DMS153 treated with DMSO at 0.1 percent for 48 hours (cell line): ENCODE results near the gene ADARB2.

Experiments used
- DNase-seq: peaks from one replicate; lab custom pipeline; 2025; ENCODE audit not compliant: unreplicated experiment; lab: John Stamatoyannopoulos, UW

The ADARB2 gene

DNA sequence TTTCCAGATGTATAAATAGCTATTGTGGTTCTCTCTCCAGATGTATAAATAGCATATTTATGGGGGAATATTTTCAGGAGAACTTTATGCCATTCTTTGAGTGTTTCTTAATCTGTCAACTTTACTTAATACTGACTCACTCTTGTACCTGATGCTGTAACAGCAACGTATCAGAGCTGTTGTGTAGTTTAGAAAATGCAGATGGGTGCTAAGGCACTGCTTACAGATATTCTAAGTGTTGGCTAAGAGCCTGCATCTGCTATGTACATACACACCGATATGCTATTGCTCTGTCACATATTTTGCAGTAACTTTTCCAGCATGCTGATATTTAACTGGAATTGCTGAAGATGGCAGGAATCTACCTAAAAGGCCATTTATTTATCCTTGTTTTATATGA is 609.2 kb downstream of the ADARB2 start:
- no peak for DNase-seq

DNA sequence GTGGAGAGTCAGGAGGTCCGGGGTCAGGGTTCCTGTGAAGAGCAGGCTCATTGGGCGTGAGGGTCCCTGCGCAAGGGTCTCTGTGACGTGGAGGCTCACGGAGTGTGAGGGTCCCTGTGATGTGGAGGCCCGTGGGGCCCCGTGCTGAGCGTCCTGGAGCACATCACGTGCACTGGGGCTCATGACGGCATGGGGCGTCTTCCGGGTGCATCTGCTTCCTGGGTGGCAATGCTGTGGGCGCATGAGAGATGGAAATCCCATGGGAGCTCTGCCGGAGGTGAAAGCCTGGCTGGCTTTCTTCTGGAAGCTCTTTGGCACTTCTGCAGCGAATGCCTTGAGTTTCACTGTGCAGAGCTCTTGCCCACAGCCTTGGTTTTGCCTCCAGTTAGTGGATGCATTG is 609.7 kb downstream of the ADARB2 start:
- DNase-seq: no peak
